Colonic mucosa (tissue), 4 donors: ENCODE measurements around the gene AK8. TPM values are rescaled to one million over a fixed set of nuclear protein-coding genes. Genes with fewer than 3 reads are reported as not detected.

Source experiments
- DNase-seq: peaks from one replicate; pipeline ENCODE4 v3.0.0-alpha.2; 2020
- H3K27ac ChIP-seq: fragments of 200-600 bp; one replicate; pipeline ENCODE4 v1.8.0; 2021
- H3K27me3 ChIP-seq: fragments of 200-600 bp; one replicate; pipeline ENCODE4 v1.8.0; 2021
- H3K36me3 ChIP-seq: fragments of 200-600 bp; one replicate; pipeline ENCODE4 v1.8.0; 2021
- H3K4me1 ChIP-seq: fragments of 200-600 bp; one replicate; pipeline ENCODE4 v1.8.0; 2021; ENCODE audit warnings: mild to moderate bottlenecking
- H3K4me3 ChIP-seq: fragments of 200-600 bp; one replicate; pipeline ENCODE4 v1.8.0; 2021
- H3K9ac ChIP-seq, 2 donors: one replicate each; pipeline ENCODE4 v1.7.0; 2013; ENCODE audit warnings: control low read depth in 2 of 2, low read depth in 2 of 2, low read length in 2 of 2
- H3K9me3 ChIP-seq: fragments of 200-600 bp; one replicate; pipeline ENCODE4 v1.8.0; 2021
- CTCF ChIP-seq: fragments of 200-600 bp; IDR thresholded peaks from one replicate; pipeline ENCODE4 v1.8.0; 2022; ENCODE audit warnings: antibody characterized with exemption, mild to moderate bottlenecking
- intact Hi-C: fragments of 100-400 bp; cut with DNase I; formaldehyde crosslinking; loops from one replicate; pipeline ENCODE4 v1.14.1; 2022
- total RNA-seq, 2 donors: library from RNA; stranded (reverse); fragmentation: NEBNext Ultra II Directional in 1 of 2; extraction: Animal tissue kit (Norgen Biotek cat#: 25700) in 1 of 2; gene quantifications; one replicate each; pipeline ENCODE4 v1.2.1, GENCODE V29; 2021
- donor health status: healthy.
- donor health status: DM: no; HTN: no; CAD: no.
- donor health status: DM: no; HTN: no; CAD: no.

AK8 gene
- total RNA-seq, 2 donors from 2014 or later, result 0.16 to 0.59 TPM

- no peak for TF ChIP-seq CTCF
- no peak overlapping the region for H3K4me3 ChIP-seq
- H3K9ac ChIP-seq, result no peak overlapping the region
- H3K27me3 ChIP-seq, result no peaks in the 10 kb centered on the region
- no peak for DNase-seq
- H3K36me3 ChIP-seq, result no peaks in the 10 kb centered on the region
- H3K9me3 ChIP-seq, result no peaks in the 10 kb centered on the region
- H3K27ac ChIP-seq, result no peak overlapping the region
- intact Hi-C loops, result no loop called here
- no peaks in the 10 kb centered on the region for H3K4me1 ChIP-seq
Measured at GRCh38 chr9:132827366-132827765, 50.7 kb downstream of the AK8 start.

GRCh38 chr9:132826621-132827365 lies 51.3 kb downstream of the AK8 start:
- intact Hi-C loops, result no loop called here
- Histone ChIP-seq H3K36me3 (no peaks in the 10 kb centered on the region), H3K27me3 (no peaks in the 10 kb centered on the region), H3K27ac (no peak overlapping the region), H3K9ac (no peak overlapping the region), H3K9me3 (no peaks in the 10 kb centered on the region), H3K4me3 (no peak overlapping the region), H3K4me1 (no peaks in the 10 kb centered on the region)
- TF ChIP-seq CTCF, result no peak
- no peak for DNase-seq

- H3K36me3 ChIP-seq, result no peaks in the 10 kb centered on the region
- TF ChIP-seq CTCF, result no peak
- no peak overlapping the region for H3K4me3 ChIP-seq
- DNase-seq, result no peak
- no peaks in the 10 kb centered on the region for H3K27me3 ChIP-seq
- H3K27ac ChIP-seq, result no peak overlapping the region
- H3K4me1 ChIP-seq, result no peaks in the 10 kb centered on the region
- H3K9me3 ChIP-seq, result no peaks in the 10 kb centered on the region
- H3K9ac ChIP-seq, result no peak overlapping the region
- intact Hi-C loops, result no loop called here
Measured at GRCh38 chr9:132826131-132826530, 52.0 kb downstream of the AK8 start.

- Histone ChIP-seq H3K4me3 (no peak overlapping the region), H3K9me3 (no peaks in the 10 kb centered on the region), H3K27me3 (no peaks in the 10 kb centered on the region), H3K36me3 (no peaks in the 10 kb centered on the region), H3K9ac (no peak overlapping the region), H3K27ac (no peak overlapping the region), H3K4me1 (no peaks in the 10 kb centered on the region)
- intact Hi-C loops, result no loop called here
- no peak for TF ChIP-seq CTCF
- DNase-seq, result no peak
Measured at GRCh38 chr9:132825430-132825829, 52.7 kb downstream of the AK8 start.

GRCh38 chr9:132824951-132825350 lies 53.1 kb downstream of the AK8 start:
- no peak overlapping the region for H3K9ac ChIP-seq

More at GRCh38 chr9:132824951-132825350, 53.1 kb downstream of the AK8 start:
- Histone ChIP-seq H3K9me3 (no peaks in the 10 kb centered on the region), H3K27me3 (no peaks in the 10 kb centered on the region), H3K36me3 (no peaks in the 10 kb centered on the region), H3K4me1 (no peaks in the 10 kb centered on the region), H3K27ac (no peak overlapping the region), H3K4me3 (no peak overlapping the region)
- DNase-seq, result no peak
- TF ChIP-seq CTCF, result no peak
- intact Hi-C loops, result no loop called here
